ENCODE data around the gene RAB11B. TPM values are rescaled to one million over a fixed set of nuclear protein-coding genes. Genes with fewer than 3 reads are reported as not detected.

Gene RAB11B
- total and polyA plus RNA-seq, 10 of the 15 experiments (the other 5 are each of a cell fraction or from before 2014, with no cell fraction given) = 0.92 to 82.5 (median 17.9) TPM

- SMC1A ChIA-PET (ENCODE audit: uncharacterized antibody, unreplicated experiment) = no interaction called here
- BruUV-seq (replicated peaks) = no TSS peak
- TF ChIP-seq BCL3 (IDR thresholded peaks at IDR 0.05; ENCODE audit: borderline replicate concordance, insufficient read depth, low read depth, low read length, poor library complexity, severe bottlenecking) (no peak), HDGF (IDR thresholded peaks at IDR 0.05) (no peak), IRF3 (IDR thresholded peaks at IDR 0.05) (no peak), WRNIP1 (IDR thresholded peaks at IDR 0.05; ENCODE audit: borderline replicate concordance, low read depth, low read length) (no peak), CBX3 (IDR thresholded peaks at IDR 0.05; ENCODE audit: borderline replicate concordance, low read depth) (no peak), ASH2L (IDR thresholded peaks at IDR 0.05; ENCODE audit: borderline replicate concordance, low read depth) (no peak), SREBF1 (IDR thresholded peaks at IDR 0.05; ENCODE audit: low read length) (no peak), RB1 (IDR thresholded peaks at IDR 0.05; ENCODE audit: borderline replicate concordance) (no peak), IRF4 (IDR thresholded peaks at IDR 0.05; ENCODE audit: low read depth, low read length) (no peak)
- POLR2A ChIA-PET = interaction anchor here (0.6 kb wide), 1 partner anchor 48 kb away, joined by 3 read pairs; no protein-coding TSS in a partner anchor
- Histone ChIP-seq H3K4me3 (no peak overlapping the region), H3K27me3 (replicated peaks in 1 of 2; ENCODE audit: control insufficient read depth in 2 of 2, insufficient read depth in 2 of 2, low read length in 1 of 2) (no peaks in the 10 kb centered on the region), H3K4me1 (ENCODE audit: control insufficient read depth, insufficient read depth, low read length) (no peaks in the 10 kb centered on the region), H3K9me3 (replicated peaks; ENCODE audit: control insufficient read depth, insufficient read depth, low read length) (no peaks in the 10 kb centered on the region), H2AFZ (ENCODE audit: control insufficient read depth, low read depth, low read length) (no peak overlapping the region), H3K4me2 (ENCODE audit: control insufficient read depth, insufficient read depth) (no peak overlapping the region), H4K20me1 (ENCODE audit: control insufficient read depth, insufficient read depth) (no peaks in the 10 kb centered on the region), H3K9ac (ENCODE audit: control insufficient read depth, insufficient read depth, low read length) (no peak overlapping the region), H3K27ac (ENCODE audit: control insufficient read depth, insufficient read depth) (no peak overlapping the region), H3K36me3 (ENCODE audit: control insufficient read depth in 2 of 2, insufficient read depth in 2 of 2, low read length in 1 of 2) (no peaks in the 10 kb centered on the region), H3K79me2 (ENCODE audit: control insufficient read depth, insufficient read depth, low read length) (no peaks in the 10 kb centered on the region)
- no peak for FAIRE-seq
- intact Hi-C loops (cut with micrococcal nuclease; ENCODE audit: unreplicated experiment) (no loop called here), in situ Hi-C loops (cut with MboI) (no loop called here)
- RAD21 ChIA-PET (ENCODE audit: unreplicated experiment) = no interaction called here
- WGBS (ENCODE audit: insufficient coverage, insufficient replicate concordance, low lambda C conversion rate, missing lambda C conversion rate) = 64% methylated on average over 25 of the region's 28 CpGs
- CTCF ChIA-PET = interaction anchor here (1.1 kb wide), 1 partner anchor 23 kb away, joined by 3 read pairs; no protein-coding TSS in a partner anchor
- ATAC-seq = no peak
- DNase-seq (ENCODE audit: low read depth, low spot score) = no peak
These were observed 19.0 kb upstream of the RAB11B start for GRCh38 chr19:8371011-8371804.
